Upper lobe of left lung (tissue), 6 donors: ENCODE measurements around the gene GDF10. TPM values are rescaled to one million over a fixed set of nuclear protein-coding genes. Genes with fewer than 3 reads are reported as not detected.

Experiments
- ATAC-seq, 2 donors: fragments of 200-7000 bp; cut with Tn5 transposase; one replicate each; pipeline ENCODE4 v1.9.1; 2022; ENCODE audit warnings: mild to moderate bottlenecking in 2 of 2, moderate library complexity in 2 of 2; ENCODE audit not compliant: low FRiP score in 2 of 2
- DNase-seq, 2 donors: peaks; one replicate each; pipeline ENCODE4 v3.0.0-alpha.2; 2019 to 2020
- H3K27ac ChIP-seq, 4 donors: fragments of 200-600 bp; sonication (generic); one replicate each; pipeline ENCODE4 v1.5.1; 2016 to 2019
- H3K27me3 ChIP-seq, 4 donors: fragments of 200-600 bp; sonication (generic); one replicate each; pipeline ENCODE4 v1.5.1; 2017 to 2019
- H3K36me3 ChIP-seq, 4 donors: fragments of 200-600 bp; sonication (generic); one replicate each; pipeline ENCODE4 v1.5.1; 2016 to 2019
- H3K4me1 ChIP-seq, 4 donors: fragments of 200-600 bp; sonication (generic); one replicate each; pipeline ENCODE4 v1.5.1; 2018 to 2019
- H3K4me3 ChIP-seq, 4 donors: fragments of 200-600 bp; sonication (generic); one replicate each; pipeline ENCODE4 v1.5.1; 2017 to 2019; ENCODE audit warnings: mild to moderate bottlenecking in 2 of 4, moderate library complexity in 1 of 4
- H3K9me3 ChIP-seq, 4 donors: fragments of 200-600 bp; sonication (generic); one replicate each; pipeline ENCODE4 v1.5.1; 2018 to 2019
- EP300 ChIP-seq, 4 donors: sonication (generic); formaldehyde crosslinking; IDR thresholded peaks; one replicate each; pipeline ENCODE4 v1.5.1; 2017; ENCODE audit warnings: antibody characterized with exemption in 4 of 4, control low read depth in 2 of 4
- POLR2A ChIP-seq, 4 donors: fragments of 450-650 bp; IDR thresholded peaks; one replicate each; pipeline ENCODE4 v1.5.1; 2016 to 2017; ENCODE audit warnings: antibody characterized with exemption in 4 of 4, mild to moderate bottlenecking in 2 of 4
- POLR2AphosphoS5 ChIP-seq, 2 donors: sonication (generic); formaldehyde crosslinking; IDR thresholded peaks; one replicate each; pipeline ENCODE4 v1.5.1; 2017; ENCODE audit warnings: antibody characterized with exemption in 2 of 2
- WGBS, 2 donors: methylation state at CpG; one replicate each; pipeline ENCODE4 v1.1.5; 2017 to 2018; 5-methylcytosine and 5-hydroxymethylcytosine counted together
- total RNA-seq, 6 donors: library from RNA; depleted of rRNA in 4 of 6; stranded (reverse); fragments of >200 nt in 4 of 6; gene quantifications; one replicate each; pipeline versions ENCODE4 v1.1.0 to v1.2.1, GENCODE V29; 2016 to 2021
- TF ChIP-seq, protein P1 (sequence below), 6 experiments: fragments of 450-650 bp in 4 of 6; fragments of 200-600 bp in 2 of 6; sonication (generic) in 2 of 6; IDR thresholded peaks; one replicate each; pipeline ENCODE4 v1.5.1; 2016 to 2019; ENCODE audit warnings: antibody characterized with exemption in 6 of 6
- donor health status: DM: no; HTN: no; CAD: no; lungs with moderate emphysema.
- donor health status: DM: no; HTN: yes; CAD: no; lungs with severe emphysema.

GDF10 gene
- total RNA-seq, 6 donors from 2014 or later = 1.8 to 23.4 (median 7.8) TPM

DNA sequence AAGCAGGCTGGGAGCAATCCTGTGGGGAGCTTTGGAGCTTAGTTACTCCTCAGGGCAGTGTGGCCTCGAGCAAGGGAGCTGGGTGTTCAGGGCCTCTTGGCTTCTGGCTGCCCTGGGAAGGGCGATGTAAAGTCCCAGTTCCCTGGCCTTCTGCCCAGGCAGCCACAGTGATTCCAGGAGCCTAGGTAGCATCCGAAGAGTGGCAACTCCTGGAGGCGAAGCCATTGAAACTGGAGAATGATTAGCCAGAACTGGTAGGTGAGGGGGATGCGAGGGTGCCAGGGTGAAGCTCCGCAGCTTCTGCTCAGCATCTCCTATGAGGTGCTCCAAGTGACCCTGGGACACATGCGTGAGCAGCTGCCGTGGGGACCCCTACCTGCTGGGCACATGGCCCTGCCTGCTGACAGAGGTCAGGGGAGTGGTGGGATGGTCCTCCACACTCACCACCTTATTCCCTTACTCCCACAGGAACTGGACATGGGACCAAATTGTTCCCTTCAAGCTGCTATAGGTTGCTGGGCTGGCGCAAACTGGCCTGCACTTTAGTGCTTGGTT is 14.5 kb downstream of the GDF10 start:
- Histone ChIP-seq H3K36me3 (no peaks in the 10 kb centered on the region), H3K27me3 (no peaks in the 10 kb centered on the region), H3K4me3 (no peak overlapping the region), H3K9me3 (no peaks in the 10 kb centered on the region), H3K4me1 (no peaks in the 10 kb centered on the region), H3K27ac (no peak overlapping the region)
- WGBS, 2 donors = 83 to 95% methylated on average over 8 to 9 of the region's 9 CpGs
- TF ChIP-seq, protein P1, sequence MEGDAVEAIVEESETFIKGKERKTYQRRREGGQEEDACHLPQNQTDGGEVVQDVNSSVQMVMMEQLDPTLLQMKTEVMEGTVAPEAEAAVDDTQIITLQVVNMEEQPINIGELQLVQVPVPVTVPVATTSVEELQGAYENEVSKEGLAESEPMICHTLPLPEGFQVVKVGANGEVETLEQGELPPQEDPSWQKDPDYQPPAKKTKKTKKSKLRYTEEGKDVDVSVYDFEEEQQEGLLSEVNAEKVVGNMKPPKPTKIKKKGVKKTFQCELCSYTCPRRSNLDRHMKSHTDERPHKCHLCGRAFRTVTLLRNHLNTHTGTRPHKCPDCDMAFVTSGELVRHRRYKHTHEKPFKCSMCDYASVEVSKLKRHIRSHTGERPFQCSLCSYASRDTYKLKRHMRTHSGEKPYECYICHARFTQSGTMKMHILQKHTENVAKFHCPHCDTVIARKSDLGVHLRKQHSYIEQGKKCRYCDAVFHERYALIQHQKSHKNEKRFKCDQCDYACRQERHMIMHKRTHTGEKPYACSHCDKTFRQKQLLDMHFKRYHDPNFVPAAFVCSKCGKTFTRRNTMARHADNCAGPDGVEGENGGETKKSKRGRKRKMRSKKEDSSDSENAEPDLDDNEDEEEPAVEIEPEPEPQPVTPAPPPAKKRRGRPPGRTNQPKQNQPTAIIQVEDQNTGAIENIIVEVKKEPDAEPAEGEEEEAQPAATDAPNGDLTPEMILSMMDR (IDR thresholded peaks at IDR 0.05) = no peak
- TF ChIP-seq POLR2A (IDR thresholded peaks at IDR 0.05) (no peak), POLR2AphosphoS5 (IDR thresholded peaks at IDR 0.05) (no peak), EP300 (IDR thresholded peaks at IDR 0.05) (no peak)
- DNase-seq (no peak), ATAC-seq (no peak)

DNA sequence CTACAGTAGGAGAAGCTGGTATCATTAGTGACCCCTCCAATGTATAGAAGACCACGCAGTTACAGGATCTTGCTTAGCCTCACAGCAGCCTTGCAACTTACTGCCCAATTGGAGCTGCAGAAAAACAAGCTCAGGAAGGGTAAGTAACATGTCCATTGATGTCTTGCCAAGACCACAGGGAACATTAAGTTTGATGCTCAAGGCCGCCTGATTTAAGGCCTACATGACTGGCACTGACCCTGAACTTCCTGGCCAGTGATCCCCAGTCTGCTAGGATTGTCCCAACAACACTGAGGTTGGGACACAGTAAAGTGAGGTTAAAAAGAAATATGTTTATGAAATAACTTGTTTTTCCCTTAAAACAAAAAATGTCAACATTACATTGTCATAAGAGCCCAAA is 15.4 kb downstream of the GDF10 start:
- DNase-seq = no peak
- no peaks in the 10 kb centered on the region for H3K27me3 ChIP-seq
- no peak overlapping the region for H3K4me3 ChIP-seq
- no peaks in the 10 kb centered on the region for H3K9me3 ChIP-seq
- WGBS, 2 donors = 75 to 88% methylated on average over 2 of the region's 2 CpGs
- no peaks in the 10 kb centered on the region for H3K36me3 ChIP-seq
- ATAC-seq = no peak
- H3K4me1 ChIP-seq = no peaks in the 10 kb centered on the region
- TF ChIP-seq, protein P1 (IDR thresholded peaks at IDR 0.05) = no peak
- TF ChIP-seq POLR2A (IDR thresholded peaks at IDR 0.05) (no peak), EP300 (IDR thresholded peaks at IDR 0.05) (no peak), POLR2AphosphoS5 (IDR thresholded peaks at IDR 0.05) (no peak)
- H3K27ac ChIP-seq = no peak overlapping the region

DNA sequence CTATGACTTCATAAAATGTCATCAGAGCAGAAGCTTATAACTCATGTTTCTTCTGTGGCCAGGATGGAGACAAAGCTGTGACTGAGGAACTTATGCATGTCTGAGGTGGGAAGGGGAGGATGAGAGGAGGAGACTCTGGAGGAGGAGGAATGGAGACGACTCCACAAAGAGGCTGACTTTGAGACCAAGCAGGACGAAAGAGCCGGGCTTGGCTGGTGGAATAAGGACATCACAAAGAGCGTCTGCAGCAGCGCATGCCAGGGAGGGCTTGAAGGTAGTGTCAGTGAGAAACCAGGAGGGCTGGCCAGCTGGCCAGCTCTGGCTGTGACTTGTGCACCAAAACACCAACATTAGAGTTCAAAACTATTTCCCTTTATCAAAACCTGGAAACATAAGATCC is 16.1 kb downstream of the GDF10 start:
- ATAC-seq (no peak), DNase-seq (no peak)
- Histone ChIP-seq H3K36me3 (no peaks in the 10 kb centered on the region), H3K4me3 (no peak overlapping the region), H3K9me3 (no peaks in the 10 kb centered on the region), H3K4me1 (no peaks in the 10 kb centered on the region), H3K27me3 (no peaks in the 10 kb centered on the region), H3K27ac (no peak overlapping the region)
- WGBS, 2 donors = 69 to 75% methylated on average over 5 of the region's 5 CpGs
- TF ChIP-seq POLR2A (IDR thresholded peaks at IDR 0.05) (no peak), EP300 (IDR thresholded peaks at IDR 0.05) (no peak), POLR2AphosphoS5 (IDR thresholded peaks at IDR 0.05) (no peak)
- TF ChIP-seq, protein P1 (IDR thresholded peaks at IDR 0.05) = no peak

DNA sequence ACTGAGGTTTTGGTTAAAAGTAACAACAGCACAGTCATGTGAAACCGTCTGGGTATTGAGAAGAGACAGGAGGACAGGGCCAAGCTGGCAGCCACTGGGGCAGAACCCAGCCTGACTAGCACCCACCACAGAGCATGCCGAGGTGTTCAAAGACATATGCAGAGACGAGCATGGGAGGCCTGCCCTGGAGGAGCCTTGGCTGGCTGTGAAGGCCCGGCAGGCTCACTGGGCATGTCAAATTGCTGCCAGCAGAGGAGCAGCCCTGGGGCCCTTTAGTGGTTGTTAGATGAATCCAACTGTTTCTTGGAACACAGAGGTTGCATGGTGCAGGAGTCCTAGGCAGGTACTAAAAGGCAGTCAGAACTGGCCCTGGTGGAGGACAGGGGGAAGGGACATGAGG is 17.3 kb downstream of the GDF10 start:
- no peak for ATAC-seq
- Histone ChIP-seq H3K27ac (no peak overlapping the region), H3K27me3 (no peaks in the 10 kb centered on the region), H3K4me3 (no peak overlapping the region), H3K9me3 (no peaks in the 10 kb centered on the region), H3K4me1 (no peaks in the 10 kb centered on the region), H3K36me3 (no peaks in the 10 kb centered on the region)
- TF ChIP-seq EP300 (IDR thresholded peaks at IDR 0.05) (no peak), POLR2A (IDR thresholded peaks at IDR 0.05) (no peak), POLR2AphosphoS5 (IDR thresholded peaks at IDR 0.05) (no peak)
- TF ChIP-seq, protein P1 (IDR thresholded peaks at IDR 0.05) = no peak
- DNase-seq = no peak
- WGBS, 2 donors = 71 to 92% methylated on average over 2 to 4 of the region's 4 CpGs

DNA sequence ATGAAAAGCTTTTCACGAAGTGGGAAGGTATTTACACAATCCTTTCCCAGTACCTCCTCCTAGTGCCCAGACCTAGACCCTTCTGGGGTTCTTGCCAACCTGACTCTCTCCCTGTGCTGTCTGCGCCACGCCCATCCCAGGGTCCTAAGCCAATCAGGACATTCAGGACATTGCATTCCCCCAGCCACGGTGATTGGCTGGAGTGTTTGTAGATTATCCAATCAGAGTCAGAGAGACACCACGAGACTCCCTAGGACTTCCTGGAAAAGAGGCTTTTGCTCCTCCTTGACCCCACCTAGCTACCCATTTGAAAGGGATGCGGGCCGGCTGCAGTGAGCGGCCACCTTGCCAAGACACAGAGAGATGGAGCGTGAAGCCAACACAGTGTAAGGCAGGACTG is 18.7 kb downstream of the GDF10 start:
- no peaks in the 10 kb centered on the region for H3K4me1 ChIP-seq
- DNase-seq = no peak
- H3K27ac ChIP-seq = no peak overlapping the region
- TF ChIP-seq POLR2A (IDR thresholded peaks at IDR 0.05) (no peak), POLR2AphosphoS5 (IDR thresholded peaks at IDR 0.05) (no peak), EP300 (IDR thresholded peaks at IDR 0.05) (no peak)
- TF ChIP-seq, protein P1 (IDR thresholded peaks at IDR 0.05) = no peak
- no peaks in the 10 kb centered on the region for H3K27me3 ChIP-seq
- no peaks in the 10 kb centered on the region for H3K36me3 ChIP-seq
- WGBS, 2 donors = 82 to 84% methylated on average over 9 of the region's 9 CpGs
- no peaks in the 10 kb centered on the region for H3K9me3 ChIP-seq
- no peak overlapping the region for H3K4me3 ChIP-seq
- no peak for ATAC-seq
